ENCODE results near the gene APC2.

Gene APC2

DNA sequence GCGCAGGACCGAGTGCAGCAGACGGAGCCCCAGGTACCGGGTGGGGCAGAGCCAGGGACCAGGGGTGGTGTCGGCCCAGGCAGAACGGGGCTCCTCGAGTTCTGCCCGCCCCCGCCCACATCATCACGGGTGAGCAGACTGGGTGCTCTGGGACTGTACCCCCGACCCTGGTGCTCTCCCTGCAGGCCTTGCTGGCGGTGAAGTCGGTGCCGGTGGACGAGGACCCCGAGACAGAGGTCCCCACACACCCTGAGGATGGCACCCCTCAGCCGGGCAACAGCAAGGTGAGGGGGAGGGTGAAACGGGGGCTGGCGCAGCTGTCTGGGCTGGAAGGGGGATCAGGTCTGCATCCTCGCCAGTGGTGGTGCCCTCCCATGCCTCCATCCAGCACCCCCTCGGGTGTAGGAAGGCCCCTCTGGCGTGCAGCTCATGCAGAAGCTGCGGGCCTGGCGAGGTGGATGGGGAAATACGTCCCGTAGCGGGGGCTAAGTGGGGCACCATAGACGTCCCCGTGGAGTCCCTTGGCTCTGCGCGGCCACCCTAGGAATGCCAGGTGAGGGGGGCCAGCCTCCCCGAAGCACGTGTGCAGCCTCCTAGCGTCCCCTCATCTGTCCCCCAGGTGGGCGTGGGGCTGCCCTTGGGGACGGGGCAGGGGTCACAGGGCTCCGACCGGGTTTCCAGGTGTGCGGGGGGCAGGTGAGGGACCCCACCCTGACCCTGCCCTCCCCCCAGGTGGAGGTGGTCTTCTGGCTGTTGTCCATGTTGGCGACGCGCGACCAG is 6.4 kb downstream of the APC2 start:
- TF ChIP-seq, protein P1, sequence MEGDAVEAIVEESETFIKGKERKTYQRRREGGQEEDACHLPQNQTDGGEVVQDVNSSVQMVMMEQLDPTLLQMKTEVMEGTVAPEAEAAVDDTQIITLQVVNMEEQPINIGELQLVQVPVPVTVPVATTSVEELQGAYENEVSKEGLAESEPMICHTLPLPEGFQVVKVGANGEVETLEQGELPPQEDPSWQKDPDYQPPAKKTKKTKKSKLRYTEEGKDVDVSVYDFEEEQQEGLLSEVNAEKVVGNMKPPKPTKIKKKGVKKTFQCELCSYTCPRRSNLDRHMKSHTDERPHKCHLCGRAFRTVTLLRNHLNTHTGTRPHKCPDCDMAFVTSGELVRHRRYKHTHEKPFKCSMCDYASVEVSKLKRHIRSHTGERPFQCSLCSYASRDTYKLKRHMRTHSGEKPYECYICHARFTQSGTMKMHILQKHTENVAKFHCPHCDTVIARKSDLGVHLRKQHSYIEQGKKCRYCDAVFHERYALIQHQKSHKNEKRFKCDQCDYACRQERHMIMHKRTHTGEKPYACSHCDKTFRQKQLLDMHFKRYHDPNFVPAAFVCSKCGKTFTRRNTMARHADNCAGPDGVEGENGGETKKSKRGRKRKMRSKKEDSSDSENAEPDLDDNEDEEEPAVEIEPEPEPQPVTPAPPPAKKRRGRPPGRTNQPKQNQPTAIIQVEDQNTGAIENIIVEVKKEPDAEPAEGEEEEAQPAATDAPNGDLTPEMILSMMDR (IDR thresholded peaks at IDR 0.05): no peak

DNA sequence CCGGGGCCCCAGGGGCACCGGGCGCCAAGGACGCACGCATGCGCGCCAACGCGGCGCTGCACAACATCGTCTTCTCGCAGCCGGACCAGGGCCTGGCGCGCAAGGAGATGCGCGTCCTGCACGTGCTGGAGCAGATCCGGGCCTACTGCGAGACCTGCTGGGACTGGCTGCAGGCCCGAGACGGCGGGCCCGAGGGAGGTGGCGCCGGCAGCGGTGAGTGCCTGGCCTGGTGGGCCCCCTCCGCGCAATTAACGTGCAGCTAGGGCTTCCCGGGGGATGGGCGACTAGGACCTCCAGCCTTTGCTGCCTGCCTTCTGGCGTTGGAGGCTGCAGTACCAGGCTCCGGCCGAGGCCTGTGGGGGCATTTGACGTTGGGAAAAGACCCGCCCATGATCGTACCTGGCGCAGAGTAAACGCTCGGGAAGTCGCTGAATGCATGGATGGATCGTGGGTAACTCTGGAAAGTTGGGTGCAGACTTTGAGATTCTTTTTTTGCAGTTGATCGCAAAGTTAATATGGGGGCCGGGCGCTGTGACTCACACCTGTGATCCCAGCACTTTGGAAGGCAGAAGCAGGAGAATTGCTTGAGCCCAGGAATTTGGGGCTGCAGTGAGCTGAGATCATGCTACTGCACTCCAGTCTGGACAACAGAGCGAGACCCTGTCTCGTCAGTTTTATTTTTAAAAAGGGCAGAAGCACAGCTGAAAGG is 7.3 kb downstream of the APC2 start:
- TF ChIP-seq, protein P1 (IDR thresholded peaks at IDR 0.05): no peak

DNA sequence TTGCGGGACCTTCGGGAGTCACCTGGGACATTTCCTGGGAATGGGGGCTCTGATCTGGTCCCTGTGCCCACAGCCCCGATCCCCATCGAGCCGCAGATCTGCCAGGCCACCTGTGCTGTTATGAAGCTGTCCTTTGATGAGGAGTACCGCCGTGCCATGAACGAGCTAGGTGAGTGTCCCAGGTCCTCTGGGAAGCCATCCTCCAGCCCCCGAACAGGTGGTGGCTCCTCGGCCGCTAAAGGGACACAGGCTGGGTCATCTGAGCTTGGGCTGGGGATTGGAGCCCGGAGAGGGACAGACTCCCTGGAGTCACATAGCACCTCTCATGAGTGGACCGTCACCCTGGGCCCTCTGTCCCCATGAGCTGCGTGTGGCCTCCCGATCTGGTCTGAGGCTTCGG is 8.0 kb downstream of the APC2 start:
- TF ChIP-seq, protein P1 (IDR thresholded peaks at IDR 0.05): no peak

DNA sequence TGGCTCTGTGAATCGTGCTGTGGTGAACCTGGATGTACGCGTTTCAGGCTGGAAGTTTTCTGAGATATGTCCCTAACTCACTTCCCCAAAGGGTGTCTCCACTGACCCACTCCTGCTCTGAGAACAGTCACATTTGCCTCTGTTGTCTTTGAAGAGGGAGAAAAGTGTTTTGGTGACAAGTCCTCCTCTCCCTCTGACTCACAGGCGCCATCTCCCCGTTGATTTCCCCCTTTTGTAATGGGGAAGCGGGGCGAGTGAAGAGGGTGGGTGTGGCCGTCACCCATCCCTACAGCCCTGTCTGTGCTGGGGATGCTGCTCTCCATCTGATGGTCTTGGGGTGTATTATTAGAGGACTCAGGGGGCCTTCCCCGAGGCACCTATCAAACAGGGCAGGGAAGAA is 9.6 kb downstream of the APC2 start:
- TF ChIP-seq, protein P1 (IDR thresholded peaks at IDR 0.05): no peak

DNA sequence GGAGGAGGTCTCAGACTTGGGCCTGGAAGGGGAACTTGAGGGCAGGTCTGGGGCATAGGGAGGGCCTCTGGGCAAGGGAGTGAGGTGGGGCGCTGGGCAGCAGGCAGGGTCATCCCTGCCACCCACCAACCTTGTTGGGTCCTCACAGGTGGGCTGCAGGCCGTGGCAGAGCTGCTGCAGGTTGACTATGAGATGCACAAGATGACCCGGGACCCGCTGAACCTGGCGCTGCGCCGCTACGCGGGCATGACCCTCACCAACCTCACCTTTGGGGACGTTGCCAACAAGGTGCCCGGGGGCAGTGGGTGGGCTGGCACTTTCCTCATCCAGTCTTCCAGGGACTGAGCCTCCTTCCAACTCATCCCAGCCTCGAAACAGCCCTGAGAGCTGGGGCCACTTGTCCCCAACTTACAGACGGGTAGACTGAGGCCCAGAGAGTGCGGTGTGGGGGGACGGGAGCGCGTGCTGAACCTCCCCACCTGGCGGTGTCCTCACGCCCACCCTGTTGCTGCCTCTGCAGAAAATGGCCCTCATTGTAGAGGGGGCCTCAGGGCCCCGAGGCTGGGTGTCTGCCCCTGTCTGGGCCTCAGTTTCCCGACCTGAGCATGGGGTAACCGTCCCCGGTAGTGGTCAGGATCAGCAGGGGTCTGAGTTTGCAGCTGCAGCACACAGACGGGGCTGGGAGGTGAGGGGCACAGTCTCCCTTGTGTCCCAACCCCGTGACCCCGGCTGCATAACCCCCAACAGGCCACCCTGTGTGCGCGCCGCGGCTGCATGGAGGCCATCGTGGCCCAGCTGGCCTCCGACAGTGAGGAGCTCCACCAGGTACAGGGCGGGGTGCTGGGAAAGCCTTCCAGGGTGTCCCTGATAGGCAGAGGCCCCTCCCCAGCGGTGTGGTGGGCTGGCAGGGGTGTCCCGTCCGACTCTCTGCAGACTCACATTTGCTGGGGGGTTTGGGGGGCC is 10.4 kb downstream of the APC2 start:
- TF ChIP-seq, protein P1 (IDR thresholded peaks at IDR 0.05): no peak

DNA sequence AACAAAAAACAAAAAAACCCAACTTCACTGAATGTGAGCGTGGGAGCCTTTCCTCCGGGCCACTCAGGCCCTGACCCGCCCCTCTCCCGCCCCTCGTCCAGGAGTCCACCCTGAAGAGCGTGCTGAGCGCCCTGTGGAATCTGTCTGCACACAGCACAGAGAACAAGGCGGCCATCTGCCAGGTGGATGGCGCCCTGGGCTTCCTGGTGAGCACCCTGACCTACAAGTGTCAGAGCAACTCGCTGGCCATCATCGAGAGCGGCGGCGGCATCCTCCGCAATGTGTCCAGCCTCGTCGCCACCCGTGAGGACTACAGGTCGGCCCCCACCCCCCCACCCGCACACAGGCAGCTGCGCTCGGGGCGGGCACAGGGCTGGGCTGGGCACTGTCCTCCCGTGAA is 11.9 kb downstream of the APC2 start:
- TF ChIP-seq, protein P1 (IDR thresholded peaks at IDR 0.05): no peak

Measured in LNCAP (cell line).